ENCODE measurements around the gene ADGRL3.
"Not testable (repeated sequence)": the region's sequence is repeated elsewhere in the genome, so short reads cannot be mapped to it uniquely, and the experiment has no call there.

ADGRL3 gene

DNA sequence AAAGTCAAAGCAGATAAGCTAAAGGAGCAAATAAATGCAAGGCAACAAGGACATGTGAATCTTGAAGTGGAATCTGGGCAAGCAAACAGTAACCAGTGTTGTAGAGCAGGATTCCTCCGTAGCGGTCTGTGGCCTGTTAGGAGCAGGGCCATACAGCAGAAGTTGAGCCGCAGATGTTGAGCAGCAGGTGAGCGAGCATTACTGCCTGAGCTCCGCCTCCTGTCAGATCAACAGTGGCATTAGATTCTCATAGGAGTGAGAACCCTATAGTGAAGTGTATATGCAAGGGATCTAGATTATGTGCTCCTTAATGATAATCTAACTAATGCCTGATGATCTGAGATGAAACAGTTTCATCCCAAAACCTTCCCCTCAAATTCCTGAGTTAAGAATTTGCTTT, 550.7 kb downstream of the ADGRL3 start:
- DNase-seq (ENCODE audit: low read depth in 2 of 2), result no peak

- DNase-seq (ENCODE audit: low read depth in 2 of 2), result no peak
These were observed 552.5 kb downstream of the ADGRL3 start for GRCh38 chr4:61752617-61753016.

GRCh38 chr4:61753739-61754138, 553.6 kb downstream of the ADGRL3 start:
- DNase-seq (ENCODE audit: low read depth in 2 of 2), result no peak

DNA sequence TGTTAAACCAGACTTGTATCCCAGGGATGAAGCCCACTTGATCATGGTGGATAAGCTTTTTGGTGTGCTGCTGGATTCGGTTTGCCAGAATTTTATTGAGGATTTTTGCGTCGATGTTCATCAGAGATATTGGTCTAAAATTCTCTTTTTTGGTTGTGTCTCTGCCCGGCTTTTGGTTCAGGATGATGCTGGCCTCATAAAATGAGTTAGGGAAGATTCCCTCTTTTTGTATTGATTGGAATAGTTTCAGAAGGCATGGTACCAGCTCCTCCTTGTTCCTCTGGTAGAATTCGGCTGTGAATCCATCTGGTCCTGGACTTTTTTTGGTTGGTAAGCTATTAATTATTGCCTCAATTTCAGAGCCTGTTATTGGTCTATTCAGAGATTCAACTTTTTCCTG, 556.8 kb downstream of the ADGRL3 start:
- DNase-seq (ENCODE audit: low read depth in 2 of 2), result not testable (repeated sequence)

- DNase-seq (ENCODE audit: low read depth in 2 of 2), result not testable (repeated sequence)
These were observed 557.9 kb downstream of the ADGRL3 start for GRCh38 chr4:61757983-61758382.

DNA sequence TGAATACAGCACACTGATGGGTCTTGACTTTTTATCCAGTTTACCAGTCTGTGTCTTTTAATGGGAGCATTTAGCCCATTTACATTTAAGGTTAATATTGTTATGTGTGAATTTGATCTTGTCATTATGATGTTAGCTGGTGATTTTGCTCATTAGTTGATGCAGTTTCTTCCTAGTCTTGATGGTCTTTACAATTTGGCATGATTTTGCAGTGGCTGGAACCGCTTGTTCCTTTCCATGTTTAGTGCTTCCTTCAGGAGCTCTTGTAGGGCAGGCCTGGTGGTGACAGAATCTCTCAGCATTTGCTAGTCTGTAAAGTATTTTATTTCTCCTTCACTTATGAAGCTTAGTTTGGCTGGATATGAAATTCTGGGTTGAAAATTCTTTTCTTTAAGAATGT, 558.5 kb downstream of the ADGRL3 start:
- not testable (repeated sequence) for DNase-seq (ENCODE audit: low read depth in 2 of 2)

GRCh38 chr4:61759245-61759644, 559.1 kb downstream of the ADGRL3 start:
- DNase-seq (ENCODE audit: low read depth in 2 of 2), result not testable (repeated sequence)

GRCh38 chr4:61759885-61760284, 559.8 kb downstream of the ADGRL3 start:
- DNase-seq (ENCODE audit: low read depth in 2 of 2), result not testable (repeated sequence)

DNA sequence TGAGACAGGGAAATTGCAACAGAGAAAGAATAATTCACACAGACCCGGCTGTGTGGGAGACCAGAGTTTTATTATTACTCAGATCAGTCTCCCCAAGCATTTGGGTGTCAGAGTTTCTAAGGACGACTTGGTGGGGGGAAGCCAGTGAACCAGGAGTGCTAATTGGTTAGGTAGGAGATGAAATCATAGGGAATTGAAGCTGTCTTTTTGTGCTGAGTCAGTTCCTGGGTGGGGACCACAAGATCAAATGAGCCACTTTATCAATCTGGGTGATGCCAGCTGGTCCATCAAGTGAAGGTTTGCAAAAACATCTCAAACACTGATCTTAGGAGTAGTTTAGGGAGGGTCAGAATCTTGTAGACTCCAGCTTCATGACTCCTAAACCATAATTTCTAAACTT, 560.7 kb downstream of the ADGRL3 start:
- DNase-seq (ENCODE audit: low read depth in 2 of 2), result no peak

DNA sequence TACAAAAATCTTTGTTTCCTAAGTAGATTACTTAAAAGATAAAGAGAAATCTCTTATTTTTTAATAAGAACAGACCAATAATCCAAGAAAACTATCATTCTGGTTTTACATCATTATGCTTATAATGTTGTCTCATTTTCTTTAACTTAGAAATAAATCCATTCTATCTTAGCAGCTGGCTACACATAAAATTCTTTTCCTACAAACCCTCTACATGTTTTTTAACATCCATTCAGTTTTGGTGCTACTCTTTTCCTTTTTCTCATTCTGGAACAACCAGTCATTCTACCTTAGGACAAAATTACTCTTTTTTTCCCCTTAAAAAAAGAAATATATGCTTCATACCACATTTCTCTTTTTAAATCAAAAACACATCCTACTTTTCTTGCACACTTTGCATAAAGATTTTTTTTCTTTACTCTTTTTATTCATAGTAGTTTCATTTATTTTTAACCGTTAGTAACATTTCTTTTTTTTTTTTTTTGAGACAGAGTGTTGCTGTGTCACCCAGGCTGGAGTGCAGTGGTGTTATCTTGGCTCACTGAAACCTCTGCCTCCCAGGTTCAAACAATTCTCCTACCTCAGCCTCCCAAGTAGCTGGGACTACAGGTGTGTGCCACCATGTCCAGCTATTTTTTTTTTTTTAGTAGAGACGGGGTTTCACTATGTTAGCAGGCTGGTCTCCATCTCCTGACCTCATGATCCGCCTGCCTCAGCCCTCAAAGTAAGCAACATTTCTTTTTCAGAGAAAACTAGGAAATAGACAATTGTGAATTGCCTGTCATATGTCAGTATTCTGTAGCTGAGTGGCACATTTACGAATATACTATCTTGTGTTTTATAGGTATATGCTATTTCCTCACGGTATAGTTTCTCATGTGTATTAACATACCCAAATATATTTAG, 562.8 kb downstream of the ADGRL3 start:
- no peak for DNase-seq (ENCODE audit: low read depth in 2 of 2)

GRCh38 chr4:61763682-61764081, 563.6 kb downstream of the ADGRL3 start:
- no peak for DNase-seq (ENCODE audit: low read depth in 2 of 2)

DNA sequence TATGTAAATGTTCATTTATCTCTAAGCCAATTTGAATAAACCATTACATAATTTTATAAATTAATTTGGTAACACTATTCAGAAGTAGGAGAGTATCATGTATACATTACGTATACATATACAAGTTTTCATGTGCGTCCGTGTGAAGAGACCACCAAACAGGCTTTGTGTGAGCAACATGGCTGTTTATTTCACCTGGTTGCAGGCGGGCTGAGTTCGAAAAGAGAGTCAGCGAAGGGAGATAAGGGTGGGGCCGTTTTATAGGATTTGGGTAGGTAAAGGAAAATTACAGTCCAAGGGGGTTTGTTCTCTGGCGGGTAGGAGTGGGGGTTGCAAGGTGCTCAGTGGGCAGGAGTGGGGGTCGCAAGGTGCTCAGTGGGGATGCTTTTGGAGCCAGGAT, 564.0 kb downstream of the ADGRL3 start:
- not testable (repeated sequence) for DNase-seq (ENCODE audit: low read depth in 2 of 2)

DNA sequence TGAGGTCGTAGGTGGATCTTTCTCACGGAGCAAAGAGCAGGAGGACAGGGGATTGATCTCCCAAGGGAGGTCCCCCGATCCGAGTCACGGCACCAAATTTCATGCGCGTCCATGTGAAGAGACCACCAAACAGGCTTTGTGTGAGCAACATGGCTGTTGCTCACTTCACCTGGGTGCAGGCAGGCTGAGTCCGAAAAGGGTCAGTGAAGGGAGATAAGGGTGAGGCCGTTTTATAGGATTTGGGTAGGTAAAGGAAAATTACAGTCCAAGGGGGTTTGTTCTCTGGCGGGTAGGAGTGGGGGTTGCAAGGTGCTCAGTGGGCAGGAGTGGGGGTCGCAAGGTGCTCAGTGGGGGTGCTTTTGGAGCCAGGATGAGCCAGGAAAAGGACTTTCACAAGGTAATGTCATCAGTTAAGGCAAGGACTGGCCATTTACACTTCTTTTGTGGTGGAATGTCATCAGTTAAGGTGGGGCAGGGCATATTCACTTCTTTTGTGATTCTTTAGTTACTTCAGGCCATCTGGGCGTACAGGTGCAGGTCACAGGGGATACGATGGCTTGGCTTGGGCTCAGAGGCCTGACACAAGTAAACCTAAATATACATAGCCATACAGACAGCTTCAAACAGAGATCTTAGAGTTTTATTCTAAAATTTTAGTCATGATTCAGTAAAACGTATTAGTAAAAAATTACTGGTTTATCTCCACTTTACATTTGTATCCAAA, 569.5 kb downstream of the ADGRL3 start:
- DNase-seq (ENCODE audit: low read depth in 2 of 2), result not testable (repeated sequence)

DNA sequence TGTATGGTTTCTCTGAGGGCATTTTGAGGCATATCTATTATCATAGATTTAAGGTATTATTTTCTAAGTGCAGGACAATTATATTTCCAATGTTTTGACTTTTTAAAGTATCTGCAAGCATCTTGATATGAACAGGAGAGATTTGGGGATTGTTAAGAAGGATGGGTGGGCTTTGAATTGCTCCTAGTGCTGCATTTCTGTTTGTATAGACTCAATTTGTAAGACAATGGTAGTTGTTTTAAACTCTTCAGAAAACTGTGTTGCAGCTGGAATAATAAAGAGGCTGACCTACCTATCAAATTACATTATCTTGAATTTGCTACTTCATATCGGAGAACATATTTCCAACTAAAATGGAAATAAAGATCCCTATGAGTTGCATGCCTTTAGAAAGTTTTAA, 570.3 kb downstream of the ADGRL3 start:
- no peak for DNase-seq (ENCODE audit: low read depth in 2 of 2)

DNA sequence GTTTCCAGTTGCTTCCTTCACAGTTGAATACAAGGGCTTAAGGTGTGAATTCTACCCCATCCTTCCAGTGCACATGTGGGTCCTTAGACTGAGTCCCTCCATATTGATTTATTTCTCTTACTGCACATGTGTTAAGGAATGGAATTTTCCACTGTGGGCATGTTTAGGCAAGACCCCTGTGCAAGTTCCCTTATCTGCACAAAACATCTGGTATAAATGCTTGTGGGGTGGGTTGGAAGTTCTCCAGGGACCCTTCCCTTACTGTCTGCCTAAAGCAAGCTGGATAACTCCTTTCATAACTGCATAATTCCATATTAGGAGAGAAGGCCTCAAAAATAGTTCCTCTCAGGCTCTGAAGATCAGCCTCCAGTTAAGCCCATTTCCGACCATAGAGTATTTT, 570.9 kb downstream of the ADGRL3 start:
- no peak for DNase-seq (ENCODE audit: low read depth in 2 of 2)

GRCh38 chr4:61772126-61772525, 572.0 kb downstream of the ADGRL3 start:
- no peak for DNase-seq (ENCODE audit: low read depth in 2 of 2)

GRCh38 chr4:61773655-61774245, 573.6 kb downstream of the ADGRL3 start:
- DNase-seq (ENCODE audit: low read depth in 2 of 2), result no peak

DNA sequence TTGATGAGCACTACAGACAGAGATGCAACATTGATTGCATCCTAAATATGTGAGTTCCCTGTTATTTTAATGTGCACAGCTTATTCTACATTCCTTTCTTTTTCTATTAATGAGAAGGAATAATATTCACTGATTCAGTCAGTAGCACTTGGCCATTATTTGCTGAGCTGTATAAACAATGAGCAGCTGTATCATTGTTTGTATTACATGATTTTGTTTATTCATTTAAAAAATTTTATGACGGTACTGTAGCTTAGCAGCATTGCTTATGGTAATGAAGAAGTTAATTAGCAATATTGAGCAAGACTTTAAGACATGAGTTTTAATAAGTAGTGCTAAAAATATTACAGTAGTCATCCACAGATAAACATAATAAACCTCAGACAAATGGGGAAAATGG, 582.0 kb downstream of the ADGRL3 start:
- DNase-seq (ENCODE audit: low read depth in 2 of 2), result no peak

- no peak for DNase-seq (ENCODE audit: low read depth in 2 of 2)
These were observed 582.9 kb downstream of the ADGRL3 start for GRCh38 chr4:61783050-61783449.

GRCh38 chr4:61785761-61786160, 585.6 kb downstream of the ADGRL3 start:
- DNase-seq (ENCODE audit: low read depth in 2 of 2), result no peak

DNA sequence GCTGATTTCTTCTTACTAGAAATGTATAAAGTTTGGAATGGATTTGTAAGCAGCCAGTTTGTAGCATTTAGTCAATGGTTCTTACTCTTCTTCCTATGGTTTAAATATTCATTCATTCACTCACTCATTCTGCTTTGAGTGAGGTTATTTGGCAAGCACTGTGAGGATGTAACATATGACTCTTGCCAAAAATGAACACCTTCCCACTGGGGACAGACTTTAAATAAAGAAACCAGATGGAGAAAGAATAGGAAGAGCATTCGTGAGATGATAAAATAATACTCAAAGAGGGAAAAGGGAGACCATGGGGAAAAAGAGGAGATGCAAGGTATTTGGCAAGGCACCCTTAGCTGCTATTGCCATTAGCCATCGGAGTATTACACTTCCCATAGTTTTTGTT, 586.1 kb downstream of the ADGRL3 start:
- DNase-seq (ENCODE audit: low read depth in 2 of 2), result no peak

DNA sequence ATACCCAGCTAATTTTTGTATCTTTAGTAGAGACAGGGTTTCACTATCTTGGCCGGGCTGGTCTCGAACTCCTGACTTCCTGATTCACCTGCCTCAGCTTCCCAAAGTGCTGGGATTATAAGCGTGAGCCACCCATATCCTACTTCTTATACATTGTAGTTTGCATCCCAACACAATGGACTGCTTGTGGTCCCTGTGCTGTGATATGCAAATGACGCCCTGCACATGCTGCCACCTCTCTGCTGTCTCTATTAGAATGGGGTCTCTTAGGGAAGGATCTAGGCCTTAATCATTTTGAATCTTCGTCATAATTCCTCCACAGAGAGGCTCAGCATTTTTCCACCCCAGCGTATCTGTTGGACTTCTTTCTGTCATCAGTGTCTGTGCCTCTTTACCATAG, 595.9 kb downstream of the ADGRL3 start:
- DNase-seq (ENCODE audit: low read depth in 2 of 2), result no peak

DNA sequence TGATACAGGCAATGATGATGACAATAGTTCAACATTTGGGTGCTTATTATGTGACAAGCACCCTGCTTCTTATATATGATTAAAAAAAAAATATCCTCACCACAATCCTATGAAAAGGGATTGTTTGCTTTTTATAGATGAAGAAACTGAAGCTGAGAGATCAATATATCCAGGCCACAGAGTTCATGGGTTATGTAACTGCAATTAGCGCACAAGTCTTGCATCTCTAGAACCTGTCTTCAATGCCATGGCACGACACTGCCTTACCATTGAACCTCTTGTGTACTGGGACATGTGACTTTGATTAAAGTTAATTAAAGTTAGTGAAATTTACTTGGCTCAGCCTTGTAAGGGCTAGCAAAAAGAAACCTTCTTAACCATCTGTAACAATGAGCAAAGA, 599.7 kb downstream of the ADGRL3 start:
- no peak for DNase-seq (ENCODE audit: low read depth in 2 of 2)

All from stimulated activated CD8-positive, alpha-beta memory T cell treated with anti-CD3 and anti-CD28 coated beads, Interleukin-15, amount 100 ng/mL, for 4 hours (primary cell).